Measurements from ENCODE around the gene C2orf49.
"Not testable (repeated sequence)": the region's sequence is repeated elsewhere in the genome, so short reads cannot be mapped to it uniquely, and the experiment has no call there.

Gene C2orf49

GRCh38 chr2:105323111-105323510 is 14.2 kb upstream of the C2orf49 start:
- no peak for DNase-seq

GRCh38 chr2:105324101-105324500 is 13.2 kb upstream of the C2orf49 start:
- DNase-seq, result no peak

GRCh38 chr2:105324732-105325131 is 12.6 kb upstream of the C2orf49 start:
- DNase-seq, result no peak

- no peak for DNase-seq
Measured at GRCh38 chr2:105325389-105325963, 11.9 kb upstream of the C2orf49 start.

GRCh38 chr2:105327271-105327670 is 10.1 kb upstream of the C2orf49 start:
- not testable (repeated sequence) for DNase-seq

- no peak for DNase-seq
Measured at GRCh38 chr2:105327690-105328089, 9.7 kb upstream of the C2orf49 start.

- peak; percentile 50 for DNase-seq
Measured at GRCh38 chr2:105328281-105329196, 8.8 kb upstream of the C2orf49 start.

- DNase-seq, result peak; percentile 34
Measured at GRCh38 chr2:105329197-105329554, 8.2 kb upstream of the C2orf49 start.

GRCh38 chr2:105329561-105330495 is 7.5 kb upstream of the C2orf49 start, which contains the start of gene TGFBRAP1:
TGFBRAP1 (minus strand) TSS chr2:105329735; CDS start chr2:105308301, 21,434 bp downstream.
- peak; percentile 64 for DNase-seq

GRCh38 chr2:105330681-105331375 is 6.5 kb upstream of the C2orf49 start:
- DNase-seq, result no peak

- DNase-seq, result no peak
Measured at GRCh38 chr2:105334211-105334610, 3.1 kb upstream of the C2orf49 start.

GRCh38 chr2:105335469-105335868 is 1.9 kb upstream of the C2orf49 start:
- no peak for DNase-seq

- no peak for DNase-seq
Measured at GRCh38 chr2:105336786-105337121, 586 bp upstream of the C2orf49 start.

GRCh38 chr2:105338020-105338385 is 663 bp downstream of the C2orf49 start:
- DNase-seq, result no peak

- no peak for DNase-seq
Measured at GRCh38 chr2:105339414-105339813, 2.1 kb downstream of the C2orf49 start.

- DNase-seq, result no peak
Measured at GRCh38 chr2:105344704-105345345, 7.5 kb downstream of the C2orf49 start.

- no peak for DNase-seq
Measured at GRCh38 chr2:105357122-105357521, 19.8 kb downstream of the C2orf49 start.

GRCh38 chr2:105358593-105358992 is 21.3 kb downstream of the C2orf49 start:
- DNase-seq, result no peak

- DNase-seq, result peak; percentile 23
Measured at GRCh38 chr2:105361102-105361889, 24.0 kb downstream of the C2orf49 start.

- DNase-seq, result no peak
Measured at GRCh38 chr2:105362862-105363591, 25.7 kb downstream of the C2orf49 start.
